Measurements from ENCODE around the gene CRHR2.

- TF ChIP-seq CTCF (conservative IDR thresholded peaks at IDR 0.05) (no peak), ZFX (IDR thresholded peaks at IDR 0.05) (no peak)
These were observed 64.9 kb downstream of the CRHR2 start for GRCh38 chr7:30617359-30617758.

Data from C4-2B (cell line).